ENCODE data around the gene DUXA.

The DUXA gene

GRCh38 chr19:57105976-57106721 is 61.1 kb downstream of the DUXA start:
- no peak for DNase-seq

Measured in activated gamma-delta T cell (primary cell).